ENCODE results near the gene AP3M1.
A peak's percentile ranks its signal among the peaks of the same experiment; 100 is the strongest.
"Not testable (repeated sequence)": the region's sequence is repeated elsewhere in the genome, so short reads cannot be mapped to it uniquely, and the experiment has no call there.

Gene AP3M1

DNA sequence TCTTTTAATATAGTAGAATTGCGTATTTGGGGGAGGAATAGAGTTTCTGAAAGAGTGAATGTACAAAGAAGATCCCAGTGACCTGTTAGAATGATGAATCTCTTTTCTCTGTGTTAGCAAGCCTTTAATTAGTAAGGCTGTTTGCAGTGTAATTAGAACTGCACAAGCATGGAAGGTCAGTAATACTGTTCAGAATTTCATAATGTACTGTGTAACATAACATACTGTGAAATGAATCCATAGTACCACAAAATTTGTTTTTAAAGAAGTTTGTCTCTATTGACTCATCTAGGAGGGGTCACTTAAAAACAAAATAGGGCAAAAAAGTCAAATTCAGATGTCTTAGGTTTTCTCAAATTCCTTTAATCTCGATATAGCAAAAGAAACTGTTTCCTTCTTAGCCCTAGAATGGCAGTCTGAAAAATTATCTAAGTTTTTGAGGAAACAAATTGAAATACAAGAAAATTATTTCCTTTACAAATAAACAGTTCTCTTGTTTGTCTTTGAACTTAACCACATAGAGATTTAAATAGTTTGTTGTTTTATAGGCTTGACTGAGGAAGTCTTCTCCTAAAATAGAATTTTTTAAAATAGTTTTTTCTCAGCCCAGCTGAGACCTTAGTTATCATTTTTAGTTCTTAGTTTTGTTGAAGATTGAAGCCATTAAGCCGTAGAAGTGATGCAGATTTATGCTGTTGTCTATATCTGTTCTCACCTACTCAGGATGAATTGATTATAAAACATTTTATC is 12.9 kb upstream of the AP3M1 start:
- no peak for DNase-seq (ENCODE audit: low read depth in 2 of 2)

DNA sequence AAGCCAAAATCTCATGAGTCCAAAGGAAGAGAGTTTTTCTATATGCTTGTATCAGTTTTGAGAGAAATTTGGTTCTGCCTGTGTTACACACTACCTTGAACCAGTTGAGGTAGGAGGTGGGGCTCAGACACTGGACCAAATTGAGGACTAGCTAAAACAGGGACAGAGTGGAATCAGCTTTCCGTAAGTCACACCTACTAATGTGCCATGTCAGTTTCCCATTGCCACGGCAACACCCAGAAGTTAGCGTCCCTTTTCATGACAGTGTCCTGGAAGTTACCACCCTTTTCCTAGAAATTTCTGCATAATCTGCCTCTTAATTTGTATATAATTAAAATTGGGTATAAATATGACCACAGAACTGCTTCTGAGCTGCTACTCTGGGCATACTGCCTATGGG is 9.4 kb upstream of the AP3M1 start:
- DNase-seq (ENCODE audit: low read depth in 2 of 2) = no peak

DNA sequence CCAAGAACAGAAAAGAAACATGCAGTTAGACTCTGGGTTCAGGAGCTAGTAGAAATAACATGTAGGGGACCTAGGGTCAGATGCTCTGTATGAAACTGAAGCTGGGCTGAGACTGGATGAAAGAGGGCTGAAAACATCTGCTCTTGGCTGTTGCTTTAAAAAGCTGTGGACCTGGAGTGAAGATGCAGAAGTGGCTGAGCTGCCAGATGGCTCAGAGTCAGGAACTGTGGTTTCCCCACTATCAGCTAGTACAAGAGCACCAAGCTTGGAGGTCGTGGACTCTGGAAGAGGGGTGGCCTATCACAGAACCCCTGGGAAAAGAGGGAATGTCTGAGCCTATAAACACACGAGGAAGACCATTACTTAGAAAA is 6.3 kb upstream of the AP3M1 start:
- DNase-seq (ENCODE audit: low read depth in 2 of 2) = no peak

DNA sequence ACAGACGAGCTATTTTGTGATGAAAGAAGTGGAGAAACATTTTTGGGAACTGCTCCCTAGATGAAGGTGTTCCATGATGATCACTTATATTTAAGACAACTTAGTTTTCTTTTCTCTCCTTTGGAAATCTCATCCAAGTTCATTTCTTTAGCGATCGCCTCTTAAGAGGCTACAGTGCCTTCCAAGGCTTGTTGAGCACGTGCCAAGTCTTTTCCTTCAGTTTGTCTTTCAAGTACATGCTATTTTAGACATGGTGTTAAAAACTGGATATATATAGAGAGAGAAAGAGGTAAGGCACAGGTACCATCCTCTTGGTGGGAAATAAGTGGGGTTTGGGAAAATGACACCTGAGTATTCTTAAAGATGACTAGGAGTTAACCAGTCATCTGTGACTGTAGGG is 3.0 kb upstream of the AP3M1 start:
- no peak for DNase-seq (ENCODE audit: low read depth in 2 of 2)

DNA sequence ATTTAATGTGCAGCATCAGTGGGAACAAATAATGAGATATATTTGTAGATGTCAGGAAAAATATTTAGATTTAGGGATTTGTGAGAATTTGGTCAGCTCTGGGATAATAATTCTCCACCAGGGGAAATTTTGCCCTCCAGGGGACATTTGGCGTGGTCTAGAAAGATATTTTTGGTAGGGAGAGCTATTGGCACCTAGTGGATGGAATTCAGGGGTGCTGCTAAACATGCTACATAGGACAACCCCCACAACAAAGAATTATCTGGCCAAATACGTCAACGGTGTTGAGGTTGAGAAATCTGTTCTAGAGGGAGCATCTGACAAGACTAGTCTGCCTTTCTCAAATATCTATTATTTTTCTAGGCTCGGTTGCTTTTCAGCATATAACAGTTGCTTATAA is 2.5 kb upstream of the AP3M1 start:
- DNase-seq (ENCODE audit: low read depth in 2 of 2) = no peak

DNA sequence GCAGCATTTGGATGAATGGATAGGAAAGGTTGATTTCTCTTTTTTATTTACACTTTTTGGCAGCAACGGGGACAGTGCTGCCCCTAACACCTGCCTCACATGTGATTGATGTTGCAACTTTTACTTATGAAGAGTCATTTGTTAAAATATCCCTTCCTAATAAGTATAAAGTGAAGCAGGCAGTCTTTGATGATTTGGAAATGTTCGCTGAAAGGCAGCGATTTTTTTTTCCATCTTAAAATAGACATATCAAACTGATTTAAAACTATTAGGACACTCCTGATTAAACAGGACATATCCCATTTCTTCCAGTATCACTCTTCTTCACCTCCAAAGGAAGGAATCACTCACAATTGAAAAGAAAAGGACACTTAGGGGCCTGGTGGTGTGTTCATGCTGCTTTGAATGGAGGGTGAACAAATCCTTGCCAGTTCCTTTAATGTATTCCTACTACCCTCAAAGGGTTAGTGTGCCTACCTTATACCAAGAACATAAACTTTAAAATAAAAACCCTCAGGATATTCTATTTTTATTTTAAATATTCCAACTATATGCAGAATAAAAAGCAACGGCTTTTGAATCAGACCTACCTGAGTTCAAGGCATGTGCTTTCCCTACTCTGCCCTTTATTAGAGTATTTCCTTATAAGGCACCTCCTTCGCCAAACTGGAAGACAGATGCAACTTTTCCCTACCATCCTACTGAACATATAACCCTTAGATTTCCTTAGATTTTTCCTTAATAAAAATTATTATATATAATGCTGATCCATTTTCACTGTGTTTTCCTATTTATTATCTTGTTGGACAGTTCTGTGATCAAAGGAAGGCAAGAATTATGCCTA is 1.5 kb upstream of the AP3M1 start:
- no peak for DNase-seq (ENCODE audit: low read depth in 2 of 2)

DNA sequence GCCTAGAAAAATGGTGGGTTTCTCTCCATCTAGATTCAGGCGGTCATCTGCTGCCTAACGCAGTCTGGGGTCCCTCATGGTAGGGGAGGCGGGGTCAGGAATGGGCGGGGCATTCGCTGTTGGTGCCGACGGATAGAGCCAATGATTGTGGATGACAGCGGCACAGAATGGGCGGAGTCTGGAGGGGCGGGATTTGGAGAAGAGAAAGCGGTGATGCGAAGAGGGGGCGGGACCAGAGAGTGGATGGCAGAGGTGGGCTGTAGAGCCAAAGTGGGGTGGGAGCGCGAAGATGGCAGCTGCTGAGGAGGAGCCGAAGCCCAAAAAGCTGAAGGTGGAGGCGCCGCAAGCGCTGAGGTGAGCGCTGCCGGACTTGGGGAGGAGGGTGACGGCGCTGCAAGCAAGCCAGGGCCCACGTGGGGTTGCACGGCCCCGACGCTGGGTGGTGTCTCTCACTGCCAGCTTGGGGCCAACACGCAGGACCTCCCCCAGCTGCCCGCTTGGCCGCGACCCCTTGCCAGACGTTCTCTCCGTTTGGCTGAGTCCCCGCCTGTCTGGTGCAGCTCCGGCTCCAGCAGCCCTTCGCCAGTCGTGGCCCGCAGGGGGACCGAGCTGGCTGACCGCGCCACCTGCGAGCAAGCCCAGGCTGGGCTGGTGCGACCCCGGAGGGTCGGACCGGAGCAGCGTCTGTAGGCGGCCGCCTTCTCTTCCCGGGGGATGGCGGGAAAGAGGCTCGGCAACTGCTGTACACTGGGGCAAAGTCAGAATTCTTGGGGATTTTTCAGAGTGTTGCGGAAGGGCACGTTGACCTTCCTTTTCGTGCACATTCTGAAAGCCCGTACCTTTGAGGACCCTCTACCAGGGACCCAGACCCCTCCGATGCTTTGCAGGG is 606 bp upstream of the AP3M1 start, which contains the start of gene ADK:
TSS of gene ADK (plus strand) at position 232 of the 889 bp plus-strand sequence. CDS start at position 290, 58 bp downstream.
- DNase-seq (ENCODE audit: low read depth in 2 of 2) = peak; percentile 100

DNA sequence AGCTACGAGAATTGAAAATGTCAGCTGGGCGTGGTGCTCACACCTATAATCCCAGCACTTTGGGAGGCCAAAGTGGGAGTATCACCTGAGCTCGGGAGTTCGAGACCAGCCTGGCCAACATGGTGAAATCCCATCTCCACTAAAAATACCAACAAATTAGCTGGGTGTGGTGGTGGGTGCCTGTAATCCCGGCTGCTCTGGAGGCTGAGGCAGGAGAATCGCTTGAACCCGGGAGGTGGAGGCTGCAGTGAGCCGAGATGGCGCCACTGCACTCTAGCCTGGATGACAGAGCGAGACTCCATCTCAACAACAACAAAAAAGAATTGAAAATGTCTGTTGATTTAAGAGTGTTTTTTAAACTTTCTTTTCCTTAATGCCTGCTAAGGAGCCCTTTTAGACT is 3.6 kb downstream of the AP3M1 start:
- DNase-seq (ENCODE audit: low read depth in 2 of 2) = not testable (repeated sequence)

DNA sequence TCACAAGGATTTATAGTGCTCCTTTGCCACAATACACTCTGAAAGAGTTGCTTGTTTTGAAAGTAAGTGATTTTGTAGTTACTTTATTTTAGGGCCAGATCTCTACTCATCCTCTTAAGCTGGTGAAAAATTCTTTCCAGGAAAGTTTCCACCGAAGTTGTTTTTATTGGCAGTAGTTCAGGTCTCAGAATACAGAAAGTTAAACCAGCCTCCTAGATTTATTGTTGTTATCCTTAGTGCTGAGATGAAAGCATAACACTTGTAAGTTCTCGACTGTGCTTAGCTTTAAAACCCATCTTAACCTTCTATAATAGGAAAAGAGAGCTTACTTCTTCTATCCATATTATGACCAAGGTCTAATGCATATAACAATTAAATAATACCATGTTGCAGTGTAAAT is 5.5 kb downstream of the AP3M1 start:
- DNase-seq (ENCODE audit: low read depth in 2 of 2) = no peak

DNA sequence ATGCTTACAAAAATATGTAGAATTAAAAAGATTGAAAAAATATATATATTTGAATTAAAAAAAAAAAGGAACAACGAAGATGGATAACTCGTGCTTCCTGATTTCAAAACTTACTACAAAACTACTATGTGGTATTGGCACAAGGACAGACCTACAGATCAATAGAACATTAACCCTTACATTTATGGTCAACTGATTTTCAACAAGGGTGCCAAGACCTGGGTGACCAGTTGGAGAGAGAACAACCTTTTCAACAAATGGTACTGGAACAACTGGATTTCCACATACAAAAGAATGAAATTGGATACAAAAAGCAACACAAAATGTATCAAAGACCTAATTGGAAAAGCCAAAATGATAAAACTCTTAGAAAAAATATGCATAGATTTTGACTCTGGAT is 10.1 kb downstream of the AP3M1 start:
- DNase-seq (ENCODE audit: low read depth in 2 of 2) = no peak

DNA sequence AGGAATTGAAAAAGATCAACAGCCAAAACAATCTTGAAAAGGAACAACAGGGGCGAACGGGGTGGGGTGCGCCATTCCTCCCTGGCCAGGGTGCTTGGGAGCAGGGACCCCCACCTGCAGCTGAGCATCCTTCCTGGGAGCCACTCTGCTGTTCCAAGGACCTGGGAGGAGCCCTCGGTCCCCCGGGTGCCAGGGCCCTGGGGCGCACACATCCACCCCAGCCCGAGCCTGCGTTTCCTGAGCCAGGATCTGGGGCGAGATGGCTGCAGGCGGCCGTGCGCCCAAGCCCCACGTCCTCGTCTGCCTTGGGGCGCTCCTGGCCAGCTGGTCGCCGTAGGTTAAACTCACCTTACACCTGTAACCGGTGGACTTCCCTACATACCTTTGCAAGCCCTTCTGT is 10.6 kb downstream of the AP3M1 start:
- DNase-seq (ENCODE audit: low read depth in 2 of 2) = no peak

DNA sequence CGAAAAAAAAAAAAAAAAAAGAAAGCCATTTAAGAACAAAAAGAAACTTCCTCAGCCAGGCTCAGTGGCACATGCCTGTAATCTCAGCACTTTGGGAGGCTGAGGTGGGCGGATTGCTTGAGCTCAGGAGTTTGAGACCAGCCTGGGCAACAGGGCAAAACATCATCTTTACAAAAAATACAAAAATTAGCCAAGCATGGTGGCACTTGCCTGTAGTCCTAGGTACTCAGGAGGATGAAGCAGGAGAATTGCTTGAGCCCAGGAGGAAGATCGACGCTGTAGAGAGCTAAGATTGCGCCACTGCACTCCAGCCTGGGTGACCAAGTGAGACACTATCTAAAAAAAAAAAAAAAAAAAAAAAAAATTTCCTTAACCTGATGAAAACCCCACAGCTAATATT is 12.0 kb downstream of the AP3M1 start:
- DNase-seq (ENCODE audit: low read depth in 2 of 2) = not testable (repeated sequence)

DNA sequence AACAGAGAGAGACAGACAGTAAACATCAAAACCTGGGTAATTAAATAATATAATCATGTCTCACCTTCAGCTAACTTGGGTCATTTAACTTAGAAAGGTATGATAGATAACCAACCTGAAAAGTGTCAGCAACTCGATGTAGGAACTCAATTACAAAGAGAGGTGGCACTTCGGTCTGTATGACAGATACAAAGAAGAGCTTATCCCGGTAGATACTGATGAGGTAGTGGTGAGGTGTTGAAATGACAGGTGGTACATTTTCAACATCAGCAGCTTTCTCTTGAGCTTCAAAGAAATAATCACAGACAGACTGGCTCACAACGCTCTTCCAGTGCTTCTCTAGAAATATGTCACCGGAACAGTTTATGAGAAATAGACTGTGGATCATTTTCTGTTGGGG is 12.6 kb downstream of the AP3M1 start:
- no peak for DNase-seq (ENCODE audit: low read depth in 2 of 2)

DNA sequence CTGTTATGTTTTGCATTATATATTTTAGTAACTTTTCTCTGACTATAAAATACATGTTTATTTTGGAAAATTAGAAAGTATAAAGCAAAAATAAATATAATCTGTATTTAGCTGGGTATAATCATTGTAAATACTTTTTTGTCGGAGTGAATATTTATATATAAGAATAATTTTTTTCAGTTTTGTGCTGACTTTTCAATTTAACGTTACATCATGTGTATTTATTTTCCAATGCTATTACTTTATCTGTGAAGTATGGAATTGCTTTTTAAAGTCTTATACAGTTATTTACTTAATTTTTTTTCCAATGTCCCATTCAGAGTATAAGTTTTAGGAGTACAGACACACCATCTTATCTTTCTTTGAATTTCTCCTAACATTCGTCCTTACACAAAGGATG is 15.2 kb downstream of the AP3M1 start:
- no peak for DNase-seq (ENCODE audit: low read depth in 2 of 2)

DNA sequence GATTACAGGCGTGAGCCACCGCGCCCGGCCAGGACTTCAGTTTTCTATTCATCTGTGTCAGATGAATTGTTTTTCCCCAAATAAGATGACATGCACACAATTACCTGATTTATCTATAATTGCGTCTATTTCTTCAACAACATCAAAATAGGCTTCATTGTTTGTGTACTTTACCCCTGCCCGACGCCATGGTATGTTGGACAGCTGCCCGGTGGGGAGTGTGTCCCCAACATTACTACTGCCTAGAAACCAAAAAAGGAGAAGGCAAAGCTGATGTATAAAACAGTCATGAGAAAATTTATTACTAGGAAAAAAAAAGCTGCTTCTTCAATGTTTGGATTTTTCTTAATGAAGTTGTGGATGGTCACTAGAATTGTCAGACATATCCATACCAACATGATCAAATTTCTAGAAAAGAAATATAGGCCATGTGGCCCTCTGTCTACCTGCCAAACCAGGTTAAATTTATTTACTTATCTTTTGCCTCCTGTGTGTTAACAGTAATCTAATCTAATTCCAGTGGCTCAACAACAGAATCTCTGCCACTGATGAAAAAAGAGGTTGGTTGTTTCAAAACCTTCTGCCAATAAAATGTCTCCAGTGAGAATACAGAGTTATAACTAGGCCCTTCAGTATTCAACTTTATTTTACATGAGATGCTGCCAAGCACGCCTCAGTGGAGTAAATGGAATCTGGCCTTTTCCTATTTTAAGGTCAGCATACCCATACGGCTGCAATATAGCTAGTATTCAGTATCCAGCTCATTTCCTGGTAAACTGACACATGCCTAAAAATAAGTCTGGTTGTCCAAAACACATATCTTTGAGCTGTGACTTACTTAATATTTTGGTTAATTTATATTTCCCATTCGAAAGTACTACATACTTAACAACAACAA is 16.5 kb downstream of the AP3M1 start:
- DNase-seq (ENCODE audit: low read depth in 2 of 2) = no peak

DNA sequence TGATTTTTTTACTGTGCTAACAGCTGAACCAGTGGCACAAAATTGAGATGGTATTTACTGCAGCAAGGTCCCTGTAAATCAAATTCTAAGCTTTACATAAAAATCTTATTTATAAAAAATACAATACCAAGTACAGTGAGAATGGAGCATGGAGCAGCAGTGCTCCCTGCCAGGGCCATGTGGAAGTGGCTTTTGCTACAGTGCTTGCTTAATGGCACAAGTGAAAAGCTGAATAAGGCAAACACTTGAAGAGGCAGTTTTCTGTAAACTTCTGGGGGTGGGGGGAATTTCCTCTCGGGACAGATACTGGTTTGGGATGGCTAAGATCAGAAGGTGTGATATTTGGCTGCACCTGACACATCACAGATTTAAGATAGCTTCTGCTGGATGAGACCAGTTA is 27.5 kb downstream of the AP3M1 start:
- DNase-seq (ENCODE audit: low read depth in 2 of 2) = no peak

DNA sequence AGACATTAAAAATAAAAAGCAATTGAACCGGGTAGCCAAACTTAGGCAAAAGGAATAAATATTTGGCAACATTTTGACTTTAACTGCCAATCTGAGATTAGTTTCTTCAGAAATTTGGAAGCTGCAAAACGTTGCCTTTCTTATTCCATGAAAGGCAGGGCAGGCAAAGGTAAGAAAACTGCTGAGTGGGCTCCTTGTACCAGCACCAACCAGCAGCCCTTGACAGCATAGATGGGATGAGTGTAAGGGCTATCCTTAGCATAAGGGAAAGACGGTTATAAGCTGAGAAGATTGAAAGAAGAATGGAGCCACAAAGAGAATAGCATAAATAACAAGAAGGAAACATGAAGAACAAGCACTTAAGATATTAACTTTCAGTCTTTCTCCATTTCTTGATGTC is 28.6 kb downstream of the AP3M1 start:
- no peak for DNase-seq (ENCODE audit: low read depth in 2 of 2)

DNA sequence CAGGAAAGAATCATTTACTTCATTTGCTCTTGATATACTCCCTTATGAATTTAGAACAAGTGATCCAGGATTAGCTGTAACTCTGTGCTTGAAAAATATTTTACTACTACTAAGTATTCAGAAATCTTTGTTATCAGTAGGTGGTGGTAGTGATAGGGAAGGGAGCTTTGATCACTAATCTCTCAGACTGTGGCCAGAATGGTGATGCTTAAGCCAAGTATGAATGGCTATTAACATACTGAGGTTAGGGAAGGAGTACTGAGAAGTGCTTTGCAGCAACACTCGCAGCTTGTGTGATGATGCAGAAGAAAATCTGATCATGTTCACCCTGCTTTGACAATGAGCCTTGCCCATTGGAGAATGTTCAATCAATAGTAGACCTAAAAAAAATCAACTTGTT is 29.3 kb downstream of the AP3M1 start:
- DNase-seq (ENCODE audit: low read depth in 2 of 2) = no peak

DNA sequence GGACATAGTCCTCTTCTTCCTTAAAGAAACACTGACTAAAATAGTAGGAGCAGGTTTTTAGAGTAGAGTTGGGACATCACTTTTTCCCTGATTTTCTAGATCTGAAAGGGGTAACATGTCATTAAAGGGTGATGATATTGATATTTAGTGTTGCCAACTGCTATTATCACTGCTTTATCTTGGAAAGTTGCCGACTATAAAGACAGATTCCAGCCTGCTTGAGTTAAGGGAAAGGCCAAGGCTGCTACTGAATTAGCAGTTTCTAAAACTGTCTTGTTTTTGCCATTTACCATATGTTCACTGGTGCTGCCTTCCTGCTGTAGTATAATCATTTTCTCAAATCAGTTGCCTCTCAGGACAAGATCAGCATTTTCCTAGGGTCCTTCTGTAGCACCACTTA is 29.7 kb downstream of the AP3M1 start:
- no peak for DNase-seq (ENCODE audit: low read depth in 2 of 2)

DNA sequence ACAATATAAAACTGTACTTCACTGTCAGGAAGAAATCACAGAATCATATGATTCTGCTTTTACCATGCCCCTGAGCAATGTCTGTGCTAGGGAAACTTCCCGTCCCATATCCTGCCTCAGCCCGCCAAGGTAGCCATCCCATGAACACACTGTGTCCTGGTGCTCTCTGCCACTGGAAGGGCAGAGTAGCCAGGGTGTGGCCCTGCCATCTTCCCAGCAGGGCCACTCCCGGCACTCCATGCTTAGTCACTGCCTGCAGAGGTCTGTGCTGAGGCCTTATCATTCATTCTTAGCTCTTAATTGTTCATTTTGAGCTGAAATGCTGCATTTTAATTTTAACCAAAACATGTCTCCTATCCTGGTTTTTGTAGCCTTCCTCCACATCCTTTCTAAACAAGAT is 31.8 kb downstream of the AP3M1 start:
- no peak for DNase-seq (ENCODE audit: low read depth in 2 of 2)

DNA sequence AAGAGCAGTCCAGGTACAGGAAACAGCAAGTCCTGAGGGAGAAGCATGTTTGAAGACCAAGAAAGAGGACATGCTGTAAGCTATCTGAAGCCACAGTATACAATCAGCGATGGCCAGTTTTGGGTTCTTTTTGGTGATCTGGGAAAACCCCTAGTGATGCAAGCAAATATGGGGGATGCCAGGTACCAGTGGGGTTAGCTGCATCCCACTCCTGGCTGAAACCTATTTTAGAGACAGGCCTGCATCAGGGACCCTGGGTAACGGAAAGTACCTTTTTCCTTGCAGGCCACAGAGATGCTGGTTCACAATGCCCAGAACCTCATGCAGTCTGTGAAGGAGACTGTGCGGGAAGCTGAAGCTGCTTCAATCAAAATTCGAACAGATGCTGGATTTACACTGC is 32.9 kb downstream of the AP3M1 start:
- DNase-seq (ENCODE audit: low read depth in 2 of 2) = no peak

All from stimulated activated CD4-positive, alpha-beta T cell treated with anti-CD3 and anti-CD28 coated beads, Interleukin-4, amount 100 ng/mL, for 48 hours (primary cell).